HG03378 (cell line): Measurements from ENCODE around the gene CYLD.
A peak's percentile ranks its signal among the peaks of the same experiment; 100 is the strongest.

Experiments
- ATAC-seq: cut with Tn5 transposase; IDR thresholded peaks from one replicate; pipeline ENCODE4 v1.9.1; 2021; ENCODE audit warnings: mild to moderate bottlenecking, moderate library complexity; ENCODE audit not compliant: unreplicated experiment

The CYLD gene

GRCh38 chr16:50776037-50776436 is 34.2 kb downstream of the CYLD start:
- ATAC-seq, result no peak

GRCh38 chr16:50778284-50779163 is 36.6 kb downstream of the CYLD start:
- ATAC-seq, result no peak

- no peak for ATAC-seq
Measured at GRCh38 chr16:50781043-50781442, 39.2 kb downstream of the CYLD start.

- ATAC-seq, result no peak
Measured at GRCh38 chr16:50781518-50781917, 39.6 kb downstream of the CYLD start.

DNA sequence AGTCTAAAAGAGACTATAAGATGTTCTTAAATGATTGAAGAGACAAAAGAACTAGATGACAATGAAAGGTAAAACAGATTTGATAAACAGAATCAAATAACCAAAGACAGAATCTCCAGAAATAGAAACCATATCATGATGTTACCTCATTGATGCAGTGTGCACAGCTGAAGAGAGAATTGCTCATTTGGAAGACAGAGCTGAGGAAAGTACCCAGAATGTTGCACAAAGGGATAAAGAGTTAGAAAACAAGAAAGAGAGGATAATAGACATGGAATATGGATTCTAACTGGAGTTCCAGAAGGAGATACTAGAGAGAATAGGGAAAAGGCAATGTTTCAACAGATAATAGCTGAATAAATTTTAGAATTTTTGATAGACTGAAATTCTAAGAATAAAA is 47.9 kb downstream of the CYLD start:
- no peak for ATAC-seq

DNA sequence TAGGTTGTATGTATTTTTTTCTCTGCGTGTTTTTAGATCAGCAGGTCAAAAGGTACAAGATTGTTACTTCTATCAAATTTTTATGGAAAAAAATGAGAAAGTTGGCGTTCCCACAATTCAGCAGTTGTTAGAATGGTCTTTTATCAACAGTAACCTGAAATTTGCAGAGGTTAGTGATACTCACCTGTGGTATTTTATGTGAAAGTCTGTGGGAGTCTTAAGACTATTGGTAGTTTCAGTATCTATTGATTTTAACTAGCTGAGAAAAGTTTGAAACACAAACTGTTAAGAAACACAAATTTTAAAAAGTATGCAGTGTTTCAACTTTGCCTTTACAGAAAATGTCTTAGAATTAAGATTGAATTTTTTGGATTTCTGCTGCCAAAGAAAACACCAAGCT is 49.6 kb downstream of the CYLD start:
- no peak for ATAC-seq

DNA sequence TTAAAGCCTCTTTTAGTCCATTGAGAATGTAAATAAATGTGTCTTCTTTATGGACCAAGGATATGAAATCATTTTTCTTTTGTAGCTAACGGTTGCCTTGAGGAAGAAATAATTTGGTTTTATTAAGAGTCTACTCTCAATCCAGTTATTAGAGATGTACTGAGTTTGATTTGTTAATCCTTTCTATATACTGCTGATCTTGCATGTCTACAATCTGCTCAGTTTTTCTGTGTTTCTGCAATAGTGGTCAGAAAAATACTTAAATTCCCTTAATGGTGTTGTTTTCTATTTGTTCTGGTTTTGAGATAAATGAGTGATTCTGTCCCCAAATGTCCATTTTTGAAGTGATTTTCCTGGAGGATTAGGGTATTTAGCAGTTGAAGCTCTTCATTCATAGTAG is 54.9 kb downstream of the CYLD start:
- ATAC-seq, result no peak

- no peak for ATAC-seq
Measured at GRCh38 chr16:50797456-50797855, 55.6 kb downstream of the CYLD start.

DNA sequence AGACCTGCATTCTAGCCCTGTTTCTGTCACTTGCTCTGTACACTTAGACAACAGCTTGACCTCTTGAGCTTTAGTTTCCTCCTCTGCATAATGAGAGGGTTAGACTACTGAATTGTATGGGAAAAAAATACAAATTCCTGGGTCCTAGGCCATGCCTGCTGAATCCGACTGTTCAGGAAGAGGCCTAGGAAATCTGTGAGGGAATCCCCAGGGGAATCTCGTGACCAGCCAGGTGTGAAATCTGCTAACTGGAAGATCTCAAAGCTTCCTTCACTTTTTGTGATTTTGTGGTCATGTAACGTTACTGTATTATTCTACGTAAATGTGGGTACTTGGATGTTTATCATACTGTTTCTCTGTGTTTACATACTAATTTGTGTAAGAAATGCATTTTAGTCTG is 58.2 kb downstream of the CYLD start:
- ATAC-seq, result no peak

- ATAC-seq, result no peak
Measured at GRCh38 chr16:50801036-50801435, 59.1 kb downstream of the CYLD start.

DNA sequence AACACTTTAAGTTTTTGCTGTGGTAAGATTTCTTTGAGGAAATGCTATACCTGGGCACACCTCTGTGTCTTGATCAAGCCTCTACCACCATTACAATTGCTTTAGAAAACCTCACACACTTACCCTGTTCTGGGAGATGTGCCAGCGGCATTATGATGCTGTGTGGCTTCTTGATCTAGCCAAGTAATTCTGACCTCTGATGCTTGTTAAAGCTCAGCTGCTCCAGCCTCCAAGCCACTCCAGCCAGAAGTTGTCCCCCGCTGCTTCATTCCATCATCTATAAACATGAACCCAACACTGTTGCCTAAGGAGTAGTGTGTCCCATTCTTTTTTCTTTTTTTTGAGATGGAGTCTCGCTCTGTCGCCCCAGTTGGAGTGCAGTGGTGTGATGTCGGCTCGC is 60.1 kb downstream of the CYLD start:
- ATAC-seq, result no peak

GRCh38 chr16:50802961-50803360 is 61.1 kb downstream of the CYLD start:
- no peak for ATAC-seq

GRCh38 chr16:50804290-50804907 is 62.5 kb downstream of the CYLD start:
- ATAC-seq, result no peak

DNA sequence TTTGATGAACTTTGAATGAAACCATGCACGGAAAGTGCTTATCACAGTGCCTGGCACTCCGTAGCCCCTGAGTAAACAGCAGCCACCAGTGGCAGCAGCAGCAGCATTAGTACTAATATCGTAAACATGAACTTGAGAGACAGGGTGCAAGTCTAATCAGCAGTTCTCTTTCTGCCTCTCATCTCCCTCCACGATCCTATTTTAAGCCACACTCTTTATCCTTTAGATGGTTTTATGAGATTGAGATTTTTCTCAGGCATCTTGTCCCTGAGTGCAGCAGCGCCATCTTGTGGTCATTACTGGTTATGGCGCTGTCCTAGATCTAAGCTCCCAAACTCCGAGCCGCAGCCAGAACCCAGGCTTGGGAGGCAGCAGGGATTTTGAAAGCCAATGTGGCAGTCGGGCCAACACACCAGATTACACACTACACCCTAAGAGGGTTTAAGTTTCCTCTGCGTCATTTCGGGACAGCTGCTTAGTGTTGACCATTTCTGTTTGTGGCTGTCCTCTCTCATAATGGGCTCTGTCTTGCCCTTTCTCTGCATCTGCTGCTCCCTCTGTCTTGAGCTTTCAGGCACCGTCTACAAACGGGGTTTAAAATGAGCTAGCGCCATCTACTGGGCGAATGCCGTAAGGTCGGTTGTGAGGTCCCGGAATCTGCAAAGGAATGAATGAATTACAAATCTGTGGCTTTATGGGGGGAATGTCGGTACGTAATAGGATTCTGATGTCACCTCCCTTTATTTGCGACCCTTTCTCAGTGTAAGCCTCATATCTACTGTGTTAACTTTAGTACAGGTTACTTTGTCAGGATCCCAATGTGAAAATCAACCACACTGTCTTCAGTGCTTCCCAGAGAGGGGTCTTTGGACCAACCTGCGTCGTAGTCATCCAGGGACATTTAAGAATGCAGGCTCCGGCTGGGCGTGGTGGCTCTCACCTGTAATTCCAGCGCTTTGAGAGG is 64.5 kb downstream of the CYLD start:
- peak; percentile 85 for ATAC-seq

DNA sequence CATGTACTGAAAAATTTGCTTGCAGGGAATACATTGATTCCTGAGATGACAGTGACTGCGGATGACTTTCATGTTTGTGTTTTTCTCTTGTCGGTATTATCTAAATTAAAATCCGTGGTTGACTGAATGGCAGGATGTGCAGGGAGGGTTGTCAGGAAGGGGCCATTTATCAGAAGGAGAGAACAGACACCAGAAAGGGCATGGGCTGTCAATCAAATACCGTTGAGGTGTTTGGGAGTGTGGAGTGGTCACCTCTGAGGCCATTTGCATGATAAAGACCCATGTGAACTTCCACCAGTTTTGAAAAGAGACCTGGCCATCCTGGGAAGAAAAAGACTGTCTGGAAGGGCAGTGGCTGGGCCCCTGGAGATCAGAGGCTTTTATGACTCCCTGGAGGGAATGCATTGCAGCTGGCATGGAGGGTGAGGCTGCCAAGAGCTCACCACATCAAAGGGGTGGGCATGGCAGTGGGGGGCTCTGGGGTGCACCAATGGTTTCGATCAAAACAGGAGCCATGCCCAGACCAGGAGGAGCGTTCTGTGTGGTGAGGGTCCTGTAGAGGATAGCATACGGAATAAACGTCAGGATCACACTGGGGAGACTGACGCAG is 67.1 kb downstream of the CYLD start:
- no peak for ATAC-seq

DNA sequence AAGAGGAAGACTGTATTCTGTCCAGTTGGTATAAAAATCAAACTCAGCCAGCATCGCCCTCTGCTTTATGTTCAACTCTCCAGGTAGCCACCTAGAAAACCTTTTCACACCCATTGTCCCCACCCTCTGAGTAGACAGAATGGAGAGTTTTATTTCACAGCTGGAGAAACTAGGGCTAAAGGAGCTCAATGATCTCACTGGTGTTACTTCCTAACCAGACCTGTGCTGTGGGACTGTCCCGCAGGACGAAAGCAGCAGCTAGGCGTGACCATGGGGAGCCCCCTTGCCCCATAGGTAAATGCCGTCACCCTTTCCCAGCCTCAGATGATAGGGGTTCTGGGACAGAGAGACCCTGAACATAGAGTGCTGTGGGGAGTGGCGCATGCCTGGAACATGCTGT is 67.7 kb downstream of the CYLD start:
- no peak for ATAC-seq

GRCh38 chr16:50810241-50810965 is 68.5 kb downstream of the CYLD start:
- no peak for ATAC-seq

- no peak for ATAC-seq
Measured at GRCh38 chr16:50812046-50812445, 70.2 kb downstream of the CYLD start.

GRCh38 chr16:50812876-50813466 is 71.1 kb downstream of the CYLD start:
- ATAC-seq, result no peak

GRCh38 chr16:50814052-50814451 is 72.2 kb downstream of the CYLD start:
- ATAC-seq, result no peak
